ENCODE data around the gene PSD2.
A peak's percentile ranks its signal among the peaks of the same experiment; 100 is the strongest.

Gene PSD2

DNA sequence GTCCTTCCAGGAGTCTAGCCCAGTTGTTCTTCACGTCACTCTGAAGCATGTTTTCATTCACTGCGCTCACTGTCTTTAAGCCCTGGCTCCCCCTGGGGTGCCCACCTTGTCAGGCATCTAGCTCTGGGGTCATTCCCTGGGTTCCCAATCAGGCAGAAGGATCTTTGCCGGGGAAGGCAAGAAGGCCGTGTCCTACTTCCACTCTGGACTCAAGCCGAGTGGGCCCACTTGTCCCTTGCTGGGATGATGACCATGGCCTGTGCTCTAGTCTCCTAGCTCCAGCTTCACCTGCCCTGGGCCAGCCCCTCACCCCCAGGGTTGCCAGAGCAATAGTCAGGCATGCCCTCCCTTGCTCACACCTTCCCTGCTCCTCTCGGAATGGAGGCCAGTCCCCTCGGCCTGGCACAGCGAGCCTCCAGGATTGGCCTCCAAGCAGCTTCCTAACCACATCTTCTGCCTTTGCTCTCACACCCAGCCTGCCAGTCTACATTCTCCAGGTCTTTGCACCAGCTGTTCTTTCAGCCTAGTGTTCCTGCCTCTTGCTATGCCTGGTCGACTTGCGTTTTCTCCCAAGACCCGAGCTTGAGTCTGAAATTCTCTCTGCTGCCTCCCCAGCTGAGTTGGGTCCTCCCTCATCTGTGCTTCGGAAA is 32.2 kb upstream of the PSD2 start:
- DNase-seq (ENCODE audit: low read depth): no peak

DNA sequence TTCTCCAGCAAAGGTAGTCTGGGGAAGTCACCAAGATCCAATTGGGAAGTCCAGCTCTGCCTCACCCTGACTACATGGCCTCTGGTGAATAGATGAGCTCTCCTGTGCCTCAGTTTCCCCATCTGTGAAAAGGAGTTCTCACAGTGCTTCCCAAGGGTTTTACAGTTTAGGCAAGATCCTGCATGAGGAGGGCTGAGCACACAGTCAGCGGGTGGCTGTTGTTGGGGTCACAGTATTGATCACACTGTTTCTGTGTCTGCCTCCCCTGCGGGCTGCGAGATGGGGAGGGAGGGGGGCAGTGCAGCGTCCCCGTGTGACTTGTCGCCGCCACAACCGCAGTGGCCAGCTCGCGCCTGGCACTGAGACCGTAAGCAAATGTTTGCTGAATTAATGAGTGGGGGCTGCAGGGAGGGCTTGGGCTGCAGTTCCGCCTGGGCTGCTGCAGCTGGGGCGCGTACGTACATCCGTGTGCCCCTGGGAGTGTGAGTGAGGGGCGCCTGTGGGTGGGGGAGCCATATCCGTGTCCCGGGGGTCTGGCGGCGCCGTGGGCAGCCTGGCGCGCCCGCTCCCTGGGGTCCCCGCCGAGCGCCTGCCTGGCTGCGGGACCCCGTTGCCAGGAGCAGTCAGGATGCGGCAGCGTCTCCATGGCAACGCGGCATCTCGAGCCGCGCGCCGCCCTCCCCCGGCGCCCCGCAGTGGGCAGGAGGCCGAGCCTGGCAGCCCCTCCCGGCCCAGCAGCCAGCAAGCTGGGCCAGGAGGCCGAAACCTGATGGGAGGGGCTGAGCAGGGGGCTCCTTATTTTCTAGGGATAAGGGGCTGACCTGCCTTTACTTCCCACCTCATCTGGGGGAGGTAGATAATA is 31.4 kb upstream of the PSD2 start:
- DNase-seq (ENCODE audit: low read depth): no peak

DNA sequence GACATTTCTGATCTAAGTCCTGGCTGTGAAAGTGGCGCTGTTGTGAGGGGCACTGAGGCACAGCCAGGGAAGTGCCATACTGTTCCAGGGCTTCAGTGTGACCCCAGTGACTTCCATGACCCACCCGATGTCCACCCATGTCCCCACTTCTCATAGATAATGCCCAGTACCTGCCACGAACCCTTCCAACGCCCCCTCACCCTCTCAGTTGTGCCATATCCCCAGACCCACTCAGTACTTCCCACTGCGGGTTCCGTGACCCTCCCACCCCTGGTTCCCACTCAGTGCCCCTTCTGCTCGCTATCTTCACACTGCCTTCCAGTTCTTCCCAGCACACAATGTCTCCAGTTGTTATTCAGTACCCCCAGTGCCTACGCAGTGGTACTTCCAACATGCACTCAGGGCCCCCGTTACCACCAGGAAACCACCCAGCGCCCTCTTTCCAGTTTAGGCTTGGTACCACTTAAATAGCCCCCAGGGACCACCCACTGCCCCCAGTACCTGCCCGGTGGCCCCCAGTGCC is 30.7 kb upstream of the PSD2 start:
- DNase-seq (ENCODE audit: low read depth): no peak

DNA sequence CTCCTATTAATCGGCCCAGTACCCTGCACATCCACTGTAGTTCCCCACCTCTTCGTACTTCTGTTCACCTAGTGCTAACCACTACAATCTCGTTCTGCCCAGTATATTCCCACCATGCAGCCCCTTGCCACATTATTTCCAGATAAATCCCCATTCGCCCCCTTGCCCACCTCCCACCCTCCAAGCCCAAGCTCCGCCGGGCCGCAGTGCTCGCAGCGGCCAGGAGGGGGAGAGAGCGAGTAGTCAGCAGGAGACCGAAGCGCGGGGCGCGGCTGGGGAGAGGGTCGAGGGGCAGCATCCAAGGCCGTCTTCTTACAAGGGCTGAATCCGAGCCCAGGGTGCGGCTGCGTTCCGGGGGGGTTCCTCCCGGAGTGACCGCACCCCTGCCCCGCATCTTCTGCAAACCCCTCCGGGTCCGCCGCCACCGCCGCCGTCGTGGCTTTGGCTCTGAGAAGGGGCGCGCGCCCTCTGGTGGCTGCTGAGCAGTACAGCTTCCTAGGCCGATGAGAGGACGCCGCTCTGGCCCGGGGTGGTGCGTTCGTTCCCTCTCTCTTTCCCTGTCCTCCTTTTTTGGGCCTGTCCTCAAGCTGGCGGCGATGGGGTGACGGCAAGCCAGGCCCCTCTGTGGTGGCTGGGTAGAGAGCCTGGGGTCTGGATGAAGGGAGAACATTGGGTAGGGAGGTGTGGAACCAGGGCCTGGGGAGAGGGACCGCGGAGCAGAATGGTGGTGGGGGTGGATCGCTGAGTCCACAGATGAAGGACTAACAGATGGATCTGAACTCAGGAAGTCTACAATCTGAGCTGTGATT is 30.0 kb upstream of the PSD2 start:
- DNase-seq (ENCODE audit: low read depth): no peak

DNA sequence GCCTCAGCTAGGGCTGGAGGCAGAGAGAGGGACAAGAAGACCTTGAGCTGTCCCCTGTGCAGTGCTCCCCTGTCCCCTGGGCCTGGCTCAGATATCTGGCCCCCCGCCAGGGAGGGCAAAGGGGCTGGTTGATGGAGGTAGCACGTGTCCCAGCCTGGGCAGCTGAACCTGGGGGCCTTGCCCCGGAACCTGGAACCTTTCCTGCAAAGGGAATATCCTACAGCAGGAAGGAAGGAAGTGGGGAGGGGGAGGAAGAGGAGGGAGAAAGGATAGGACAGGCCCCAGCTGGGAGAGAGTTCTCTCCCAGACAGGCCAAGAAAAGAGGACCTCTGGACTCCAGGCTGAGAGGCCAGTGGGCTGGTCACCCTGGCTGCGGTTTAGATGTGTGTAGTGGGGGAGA is 27.6 kb upstream of the PSD2 start:
- DNase-seq (ENCODE audit: low read depth): no peak

DNA sequence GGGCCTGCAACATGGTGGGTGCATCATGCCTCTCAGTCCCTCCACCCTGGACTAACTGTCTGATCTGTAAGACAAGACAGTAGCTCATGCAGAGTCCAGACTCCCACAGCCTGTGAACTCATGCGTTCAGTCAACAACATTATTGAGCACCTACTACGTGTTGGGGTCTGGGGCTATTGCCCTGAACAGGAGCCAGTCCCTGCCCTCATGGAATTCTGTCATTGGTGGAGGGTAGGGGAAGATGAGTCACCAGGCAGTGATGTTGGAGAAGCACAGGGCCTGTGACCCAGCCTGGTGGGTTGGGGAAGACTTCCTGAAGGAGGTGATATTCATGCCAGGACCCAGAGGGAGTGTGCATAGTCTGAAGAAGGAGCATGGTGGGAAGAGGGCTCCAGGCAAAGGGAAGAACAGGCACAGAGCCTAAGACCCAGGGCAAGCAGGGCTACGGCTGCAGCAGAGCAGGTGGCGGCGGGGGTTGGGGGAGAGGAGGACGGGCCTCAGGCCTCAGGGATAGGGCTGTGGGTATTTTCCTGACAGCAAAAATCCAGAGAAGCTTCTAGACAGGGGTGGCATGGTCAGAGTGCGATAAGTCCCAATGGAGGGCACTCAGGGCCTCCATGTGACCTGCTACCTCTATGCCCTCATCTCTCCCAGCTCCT is 26.7 kb upstream of the PSD2 start:
- no peak for DNase-seq (ENCODE audit: low read depth)

DNA sequence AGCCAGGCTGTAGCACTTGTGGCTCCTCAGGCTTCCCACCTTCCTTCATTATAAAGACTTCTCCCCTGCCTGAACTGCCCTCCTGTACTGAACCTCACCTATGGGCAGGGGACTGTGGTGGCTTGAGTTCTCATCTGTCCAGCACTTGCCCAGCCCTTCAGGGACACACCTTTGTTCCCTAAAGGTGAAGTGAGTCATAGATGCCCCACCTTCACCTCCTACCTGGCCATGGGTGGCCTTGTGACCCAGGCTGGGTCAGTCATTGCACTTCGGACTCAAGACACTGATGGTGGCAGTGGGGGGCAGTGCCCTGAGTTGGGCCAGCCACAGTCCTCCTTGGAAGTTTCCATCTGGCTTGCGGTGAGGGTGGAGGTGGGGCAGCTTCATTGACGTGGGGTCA is 26.1 kb upstream of the PSD2 start:
- DNase-seq (ENCODE audit: low read depth): no peak

DNA sequence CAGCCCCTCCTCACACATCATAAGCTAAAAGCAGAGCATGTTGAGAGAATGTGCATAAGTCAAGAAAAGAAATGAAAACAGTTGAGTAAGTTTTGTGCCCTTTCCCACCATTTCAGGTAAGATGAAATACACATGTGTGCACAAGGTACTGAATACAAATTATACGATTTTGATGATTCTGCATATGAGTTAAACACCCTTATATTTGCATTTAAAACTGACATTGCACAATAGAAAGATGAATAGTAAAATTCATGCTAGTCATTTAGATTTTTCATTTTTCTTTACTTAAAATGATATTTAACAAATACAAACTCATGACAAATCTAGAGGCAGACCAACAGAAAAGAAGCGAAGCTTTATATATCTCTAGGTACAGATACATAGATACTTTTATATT is 24.9 kb upstream of the PSD2 start:
- DNase-seq (ENCODE audit: low read depth): no peak

DNA sequence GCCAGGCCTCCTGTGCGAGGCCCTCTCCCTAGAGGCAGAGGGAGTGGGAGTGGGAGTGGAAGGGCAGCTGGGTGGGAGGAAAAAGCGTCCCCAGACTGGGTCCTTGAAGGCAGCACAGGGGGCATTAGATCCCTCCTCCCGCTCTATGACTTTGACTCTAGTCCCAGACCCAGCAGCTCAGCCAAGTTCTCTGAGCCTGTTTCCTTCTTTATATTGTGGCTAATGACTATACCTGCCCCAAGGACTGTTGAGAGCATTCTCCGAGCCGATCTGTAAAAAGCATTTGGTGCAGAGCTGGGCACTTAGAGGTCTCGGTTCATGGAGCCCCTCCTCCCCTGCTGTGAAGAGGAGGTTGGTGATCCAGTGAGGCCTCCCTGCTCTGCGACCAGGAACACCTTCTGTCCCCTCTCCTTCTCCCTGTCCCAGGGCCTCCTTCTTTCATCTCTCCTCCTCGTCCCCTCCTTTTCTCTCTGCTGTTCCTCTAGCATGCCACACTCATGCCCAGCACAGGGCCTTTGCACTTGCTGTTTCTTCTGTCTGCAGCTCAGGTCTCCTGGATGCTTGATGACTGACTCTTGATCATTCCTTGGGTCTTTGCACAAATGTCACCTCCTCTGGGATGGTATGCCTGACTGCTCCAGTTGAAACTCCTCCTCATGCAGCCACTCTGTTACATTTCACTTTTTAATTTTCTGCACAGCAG is 23.4 kb upstream of the PSD2 start:
- DNase-seq (ENCODE audit: low read depth): no peak

DNA sequence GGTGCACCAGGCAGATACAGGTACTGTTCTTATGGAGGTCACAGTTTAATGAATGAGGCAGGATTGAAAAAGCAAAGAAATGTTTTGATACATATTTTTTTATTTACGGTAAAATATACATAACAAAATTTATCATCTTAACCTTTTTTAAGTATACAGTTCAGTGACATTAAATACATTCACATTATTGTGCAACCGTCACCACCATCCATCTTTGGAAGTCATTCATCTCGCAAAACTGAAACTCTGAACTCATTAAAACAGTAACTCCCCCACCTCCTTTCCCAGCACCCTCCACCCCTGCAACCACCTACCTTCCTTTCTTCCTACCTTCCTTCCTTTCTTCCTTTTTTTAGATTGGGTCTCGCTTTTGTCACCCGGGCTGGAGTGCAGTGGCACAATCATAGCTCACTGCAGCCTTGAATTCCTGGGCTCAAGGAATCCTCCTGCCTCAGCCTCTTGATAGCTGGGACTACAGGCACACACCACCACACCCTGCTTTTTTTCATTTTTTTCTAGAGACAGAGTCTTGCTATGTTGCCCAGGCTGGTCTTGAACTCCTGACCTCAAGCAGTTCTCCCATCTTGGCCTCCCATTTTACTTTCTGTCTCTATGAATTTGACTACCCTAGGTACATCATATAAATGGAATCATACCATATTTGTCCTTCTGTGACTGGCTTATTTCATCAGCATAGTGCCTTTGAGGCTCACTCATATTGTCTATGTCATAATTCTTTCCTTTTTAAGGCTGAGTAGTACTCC is 22.5 kb upstream of the PSD2 start:
- no peak for DNase-seq (ENCODE audit: low read depth)

DNA sequence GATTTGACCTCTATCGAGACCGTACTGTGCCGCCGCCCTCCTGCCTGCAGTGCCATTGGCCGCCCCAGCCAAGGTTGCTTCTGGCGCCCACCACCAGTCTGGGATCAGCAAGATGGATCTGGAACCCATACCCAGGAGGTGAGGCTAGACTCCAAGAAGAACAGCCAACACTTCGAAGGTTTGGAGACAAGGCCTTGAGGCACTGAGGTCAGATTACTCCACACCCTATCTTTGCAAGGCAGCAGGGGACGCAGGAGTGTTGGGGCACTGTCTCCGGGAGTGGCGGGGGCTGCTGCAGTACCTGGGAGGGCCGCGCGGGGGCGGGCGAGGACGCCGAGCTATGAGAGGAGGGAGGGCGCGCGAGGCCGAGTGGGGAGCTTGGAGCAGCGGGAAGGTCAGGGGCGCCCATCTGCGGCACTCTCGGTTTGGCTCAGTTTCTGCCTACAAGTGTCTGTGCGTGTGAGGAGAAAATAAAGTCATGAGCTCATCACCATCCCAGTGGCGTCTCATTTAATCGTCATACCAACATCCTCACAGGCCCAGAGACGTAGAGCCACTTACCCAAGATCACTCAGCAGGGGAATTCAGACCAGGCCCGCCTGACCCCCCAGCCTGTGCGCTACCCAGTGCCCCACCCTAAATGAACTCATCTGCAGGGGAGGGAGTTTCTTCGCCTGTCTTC is 20.5 kb upstream of the PSD2 start:
- no peak for DNase-seq (ENCODE audit: low read depth)

DNA sequence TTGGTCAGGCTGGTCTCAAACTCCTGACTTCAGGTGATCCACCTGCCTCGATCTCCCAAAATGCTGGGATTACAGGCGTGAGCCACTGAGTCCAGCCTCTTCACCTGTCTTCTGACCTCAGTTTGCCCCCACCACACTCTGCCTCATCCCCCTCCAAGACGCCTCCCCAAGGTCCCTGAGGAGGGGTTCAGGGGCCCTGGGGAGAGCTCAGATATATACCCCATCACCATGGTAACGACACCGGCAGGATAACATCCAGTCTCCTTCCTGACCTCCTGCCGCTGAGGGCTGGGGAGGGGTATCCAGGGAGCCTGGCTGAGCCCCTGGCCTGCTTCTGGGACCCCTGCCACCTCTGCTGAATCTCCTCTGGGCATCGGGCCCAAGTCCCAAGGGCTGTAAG is 19.7 kb upstream of the PSD2 start:
- no peak for DNase-seq (ENCODE audit: low read depth)

DNA sequence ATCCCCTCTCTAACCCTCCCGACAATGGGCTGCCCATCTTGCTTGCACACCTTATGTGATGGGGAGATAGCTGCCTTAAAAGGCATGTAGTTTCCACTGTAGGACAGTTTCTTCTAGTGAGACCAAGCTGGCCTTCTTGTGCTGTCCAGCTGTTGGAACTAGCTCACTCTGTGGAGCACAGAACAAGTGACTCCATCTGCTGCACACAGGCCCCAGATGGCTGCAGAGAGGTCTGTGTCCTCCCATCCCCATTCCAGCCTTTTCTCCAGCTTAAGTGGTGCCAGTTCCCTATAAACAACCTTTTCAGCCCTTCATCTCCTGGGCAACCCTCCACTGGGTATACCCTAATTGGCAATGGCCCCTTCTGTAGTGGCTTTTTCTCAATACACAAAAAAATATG is 18.7 kb upstream of the PSD2 start:
- no peak for DNase-seq (ENCODE audit: low read depth)

DNA sequence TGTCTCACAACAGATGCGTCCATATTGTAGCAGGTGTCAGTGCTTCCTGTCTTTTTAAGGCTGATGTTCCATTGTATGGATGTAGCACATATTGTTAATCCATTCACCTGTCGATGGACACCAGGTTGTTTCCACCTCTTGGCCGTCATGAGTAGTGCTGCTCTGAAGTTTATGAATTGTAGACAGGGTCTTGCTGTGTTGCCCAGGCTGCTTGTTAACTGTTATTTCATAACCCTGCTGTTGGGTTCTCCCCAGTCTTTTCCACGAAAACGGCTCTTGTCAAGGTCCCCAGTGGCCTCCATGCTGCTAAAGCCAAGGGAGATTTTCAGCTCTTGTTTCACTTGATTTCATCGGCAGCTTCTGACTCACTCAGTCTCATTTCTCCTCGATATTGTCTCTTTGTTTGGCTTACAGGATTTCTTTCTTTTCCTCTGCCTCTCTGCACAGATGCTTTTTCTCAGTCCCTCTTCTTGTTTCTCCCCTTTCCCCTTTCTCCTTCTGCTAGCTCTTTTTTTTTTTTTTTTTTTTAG is 12.1 kb upstream of the PSD2 start:
- no peak for DNase-seq (ENCODE audit: low read depth)

DNA sequence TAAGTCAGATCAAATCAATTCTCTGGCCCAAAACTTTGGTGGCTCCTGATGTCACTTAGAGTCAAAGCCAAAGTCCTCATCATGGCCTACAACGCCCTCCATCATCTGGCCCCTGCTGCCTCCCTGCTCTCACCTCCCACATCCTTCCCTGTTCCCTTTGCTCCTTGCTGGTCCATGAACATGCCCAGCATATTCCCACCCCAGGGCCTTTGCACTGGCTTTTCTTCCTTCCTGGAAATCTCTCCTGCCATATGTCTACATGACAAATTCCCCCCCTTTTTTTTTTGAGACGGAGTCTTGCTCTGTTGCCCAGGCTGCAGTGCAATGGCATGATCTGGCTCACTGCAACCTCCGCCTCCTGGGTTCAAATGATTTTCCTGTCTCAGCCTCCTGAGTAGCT is 11.1 kb upstream of the PSD2 start:
- no peak for DNase-seq (ENCODE audit: low read depth)

DNA sequence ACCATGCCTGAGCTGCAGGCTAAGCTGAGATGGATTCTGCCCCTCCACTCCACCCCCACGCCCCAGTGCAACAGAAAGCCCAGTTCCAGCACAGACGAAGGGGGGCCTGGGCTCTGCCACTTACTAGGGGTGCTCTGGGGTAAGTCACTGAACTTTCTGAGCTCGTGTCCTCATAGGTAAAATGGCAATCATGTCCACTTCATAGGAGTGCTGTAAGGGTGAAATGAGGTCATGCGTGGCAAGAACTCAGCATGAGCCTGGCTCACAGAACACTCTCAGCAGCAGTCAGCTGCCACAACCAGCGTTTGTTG is 8.4 kb upstream of the PSD2 start:
- DNase-seq (ENCODE audit: low read depth): no peak

DNA sequence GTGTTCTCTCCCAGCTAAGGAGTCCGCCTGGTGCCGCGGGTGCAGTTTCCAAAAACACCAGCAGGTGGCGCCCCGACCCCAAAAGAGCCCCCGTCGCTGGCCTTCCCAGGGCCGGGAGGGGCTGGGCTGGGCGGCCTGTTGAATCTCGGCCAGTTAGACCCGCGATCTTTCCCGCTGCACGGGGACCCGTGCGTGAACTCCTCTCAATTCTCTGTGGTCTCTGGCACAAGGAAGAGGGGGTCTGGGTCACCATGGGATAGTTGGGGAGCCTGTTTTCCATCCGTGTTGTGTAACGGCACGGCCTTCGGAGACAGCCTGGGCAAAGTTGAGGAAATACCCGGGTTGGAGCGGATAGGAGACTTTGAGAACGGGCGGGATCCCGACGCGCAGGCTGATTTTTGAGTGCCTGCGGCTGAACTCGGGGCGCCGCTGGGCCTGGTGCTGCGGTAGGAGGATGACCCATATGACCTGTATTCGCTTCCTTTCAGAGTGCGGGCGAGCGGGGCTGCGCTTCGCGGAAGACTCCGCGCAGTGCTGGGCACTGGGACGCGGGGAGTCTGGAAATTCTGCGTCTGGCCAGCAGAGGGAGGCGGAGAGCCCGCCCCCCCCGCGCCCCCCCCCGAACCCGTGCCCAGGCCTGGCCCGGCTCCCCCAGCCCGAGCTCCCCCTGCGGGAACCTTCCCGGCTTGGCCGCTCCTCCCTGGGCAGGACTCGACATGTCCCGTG is 7.9 kb upstream of the PSD2 start:
- peak; percentile 12 for DNase-seq (ENCODE audit: low read depth)

DNA sequence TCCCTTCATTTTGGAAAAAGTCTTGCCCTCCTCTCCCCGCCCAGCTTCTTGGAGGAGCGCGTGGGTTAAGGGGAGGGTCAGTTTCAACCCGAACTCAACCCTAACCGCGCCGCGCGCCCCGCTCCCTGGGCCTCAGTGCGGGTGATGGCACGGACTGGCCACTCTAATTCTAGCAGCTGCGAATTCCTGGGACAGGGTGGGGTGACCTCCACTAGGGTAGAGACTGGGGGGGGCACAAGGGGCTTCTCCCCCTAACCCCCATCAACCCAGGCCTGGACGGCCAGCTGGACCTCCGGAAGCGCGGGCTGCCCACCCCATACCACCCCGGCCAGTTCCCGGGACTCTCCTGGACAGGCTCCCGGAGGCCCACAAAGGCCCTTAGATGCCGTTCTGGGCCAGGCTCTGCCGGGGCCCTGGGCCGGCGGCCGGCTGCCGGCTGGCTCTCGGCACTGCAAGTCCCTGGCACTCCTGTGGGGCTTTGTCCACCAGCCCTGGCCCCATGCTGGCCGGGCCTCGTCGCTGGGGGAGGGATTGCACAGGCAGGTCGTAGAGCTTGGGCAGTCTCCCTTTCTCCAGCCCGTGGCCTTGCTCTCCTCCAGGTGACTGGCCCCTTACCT is 7.2 kb upstream of the PSD2 start:
- no peak for DNase-seq (ENCODE audit: low read depth)
